HG03354 (cell line): ENCODE results near the gene C1orf167.

Source experiments
- ATAC-seq: cut with Tn5 transposase; IDR thresholded peaks from one replicate; pipeline ENCODE4 v1.9.1; 2021; ENCODE audit warnings: mild to moderate bottlenecking; ENCODE audit not compliant: unreplicated experiment, poor library complexity, severe bottlenecking

C1orf167 gene

GRCh38 chr1:11735854-11736745 is 25.9 kb upstream of the C1orf167 start, which contains the start of gene AGTRAP:
TSS of gene AGTRAP (plus strand) at chr1:11736136. CDS start at chr1:11736209, 73 bp downstream.
- peak; percentile 68 for ATAC-seq

DNA sequence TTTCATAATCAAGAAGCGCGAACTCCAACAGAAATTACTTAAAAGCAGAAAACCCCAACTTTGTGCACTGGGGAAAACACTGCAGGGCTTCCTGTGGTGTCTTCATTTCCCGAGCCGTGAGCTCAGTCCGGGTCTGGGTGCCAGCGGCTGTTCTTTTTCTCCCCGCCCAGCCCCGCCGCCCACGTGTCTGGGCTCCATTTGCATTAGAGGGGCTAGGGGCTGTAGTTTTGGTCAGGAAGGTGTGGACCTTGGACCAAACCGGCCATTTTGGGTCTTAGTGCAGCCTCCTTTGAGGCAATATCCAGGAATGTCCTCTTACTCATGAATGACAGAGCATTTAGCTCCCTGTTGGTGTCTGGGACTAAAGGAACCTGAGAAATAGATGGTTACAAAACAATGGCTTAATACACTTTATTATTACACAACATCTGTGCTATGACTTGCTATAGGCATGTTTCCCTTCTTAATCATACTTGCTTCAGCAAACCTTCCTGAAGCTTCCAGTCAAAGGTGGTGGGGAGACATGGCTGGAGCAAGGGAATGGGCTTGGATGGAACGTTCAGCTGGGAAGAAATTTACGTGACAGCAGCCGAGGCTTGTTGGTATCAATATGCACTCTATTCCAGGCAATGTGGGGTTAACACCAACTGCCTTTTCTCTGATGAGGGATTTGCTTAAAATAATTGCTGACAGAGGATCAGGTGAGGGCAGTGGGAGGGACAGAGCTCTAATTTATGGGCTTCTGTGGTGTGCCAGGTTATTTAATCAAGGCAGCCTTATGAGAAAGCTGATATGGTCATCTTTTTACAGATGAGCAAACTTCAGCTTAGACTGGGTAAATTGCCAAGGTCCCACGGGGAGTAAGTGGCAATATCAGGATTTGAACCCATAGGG is 25.0 kb upstream of the C1orf167 start:
- ATAC-seq, result peak; percentile 49

- ATAC-seq, result no peak
Observed at GRCh38 chr1:11738096-11738495, 23.9 kb upstream of the C1orf167 start.

DNA sequence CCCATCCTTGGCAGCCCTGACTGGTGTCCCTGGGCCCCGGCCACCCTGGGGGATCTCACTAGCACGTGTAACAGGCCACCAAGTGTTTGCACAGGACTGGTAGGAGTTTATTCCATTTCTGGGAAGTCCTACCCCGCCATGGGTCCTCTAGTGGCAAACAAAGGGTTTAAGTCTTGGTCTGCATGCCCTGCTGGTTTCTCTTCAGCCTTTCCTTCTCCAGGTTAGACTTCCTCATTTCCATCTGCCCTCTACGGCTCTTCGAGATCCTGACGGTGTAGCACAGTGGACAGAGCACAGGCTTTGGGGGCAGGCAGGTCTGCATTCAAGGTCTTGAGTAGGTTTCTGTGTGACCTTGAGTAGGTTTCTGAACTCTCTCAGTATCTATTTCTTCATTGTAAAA is 23.2 kb upstream of the C1orf167 start:
- no peak for ATAC-seq

DNA sequence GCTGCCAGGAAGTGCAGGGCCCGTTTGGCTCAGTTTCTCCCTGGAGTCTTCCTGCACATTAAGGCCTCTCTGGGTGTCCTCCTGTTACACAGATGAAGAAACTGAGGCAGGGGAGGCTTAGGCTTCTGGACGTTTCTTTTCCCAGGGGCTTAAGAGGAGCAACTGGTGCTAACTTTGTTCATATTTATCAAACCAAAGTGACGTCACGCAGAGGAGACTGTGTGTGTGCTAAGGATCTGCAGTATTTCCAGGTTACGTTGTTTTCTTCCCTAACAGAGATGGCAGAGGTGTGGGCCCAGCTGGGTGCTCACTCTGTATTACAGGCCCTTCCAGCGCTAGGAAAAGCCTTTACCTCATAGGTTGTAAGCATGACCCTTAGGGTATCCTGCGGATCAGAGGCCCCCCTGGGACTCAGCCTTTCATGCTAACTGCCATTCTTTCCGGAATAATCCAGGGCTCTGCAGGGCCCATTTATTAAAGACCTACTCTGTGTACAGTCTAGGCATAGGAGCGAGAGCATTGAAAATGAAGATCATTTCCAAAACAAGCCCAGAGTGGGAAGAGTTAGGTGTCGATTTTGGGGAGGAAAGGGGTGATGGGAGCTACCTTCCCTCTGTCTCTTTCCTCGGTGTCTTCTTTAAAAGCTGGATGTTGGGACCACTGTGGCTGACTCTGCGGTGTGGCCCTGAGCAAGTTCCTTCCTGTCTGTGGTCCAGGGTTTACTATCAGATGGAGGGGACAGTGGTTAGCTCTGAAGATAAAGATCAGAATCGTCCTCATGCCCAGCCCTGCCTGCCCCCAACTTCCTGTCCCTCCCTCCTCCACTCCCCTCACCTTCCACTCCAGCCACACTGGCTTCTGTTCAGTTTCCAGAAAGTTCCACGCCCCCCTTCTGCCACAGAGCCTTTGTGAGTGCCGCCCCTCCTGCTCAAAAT is 21.5 kb upstream of the C1orf167 start:
- no peak for ATAC-seq

- ATAC-seq, result no peak
Observed at GRCh38 chr1:11741482-11741881, 20.5 kb upstream of the C1orf167 start.

GRCh38 chr1:11741919-11742558 is 20.0 kb upstream of the C1orf167 start:
- no peak for ATAC-seq

DNA sequence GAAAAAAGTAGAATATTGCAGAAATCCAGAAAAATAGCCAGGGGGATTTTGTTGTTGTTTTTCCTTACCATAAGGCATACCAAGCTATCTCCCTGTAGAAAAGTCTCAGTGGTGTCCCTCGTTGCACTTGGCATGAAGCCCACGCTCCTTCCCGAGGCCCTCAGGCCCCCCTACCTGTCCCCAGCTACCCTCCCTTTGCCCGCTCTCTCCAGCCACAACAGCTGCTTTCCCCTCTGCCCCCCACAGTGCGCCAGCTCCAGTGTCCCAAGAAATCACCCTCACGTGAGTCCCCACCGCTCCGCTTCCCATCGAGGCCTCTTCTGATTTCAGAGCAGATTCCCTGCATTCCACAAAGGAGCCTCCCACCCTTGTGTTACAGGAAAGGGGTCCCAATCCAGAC is 17.7 kb upstream of the C1orf167 start:
- ATAC-seq, result no peak

- ATAC-seq, result no peak
Observed at GRCh38 chr1:11746092-11746491, 15.9 kb upstream of the C1orf167 start.

DNA sequence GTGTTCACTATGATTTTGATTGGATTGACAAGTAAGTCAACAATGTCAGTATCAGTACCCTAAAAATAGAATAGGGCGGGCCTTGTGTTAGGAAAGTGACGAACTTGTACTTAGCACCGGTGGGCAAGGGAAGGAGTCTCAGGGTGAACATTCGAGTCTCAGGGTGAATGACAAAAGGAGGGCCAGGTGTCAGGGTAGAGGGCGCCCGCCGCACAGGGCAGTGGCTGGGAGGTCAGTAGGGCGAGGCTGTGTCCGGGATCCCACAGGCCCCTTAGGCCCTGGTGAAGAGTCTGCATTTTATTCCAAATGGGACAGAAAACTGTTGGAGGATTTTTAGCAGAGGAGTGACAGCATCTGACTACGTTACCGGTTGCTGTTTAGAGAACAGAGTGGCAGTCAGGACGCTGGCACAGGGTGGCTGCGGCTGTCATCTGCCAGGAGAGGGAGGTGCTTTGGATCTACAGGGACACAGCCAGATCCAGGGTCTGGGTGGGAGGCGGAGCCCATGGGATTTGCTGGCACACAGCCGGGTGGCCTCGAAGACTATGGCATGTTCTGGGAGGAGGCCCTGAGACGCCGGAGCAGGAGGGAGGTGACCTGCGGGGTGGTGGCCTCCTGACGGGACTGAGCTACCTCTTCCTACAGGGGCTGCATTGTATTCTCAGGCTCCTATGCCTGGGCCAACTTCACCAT is 15.1 kb upstream of the C1orf167 start:
- ATAC-seq, result no peak

- ATAC-seq, result no peak
Observed at GRCh38 chr1:11748294-11749202, 13.4 kb upstream of the C1orf167 start.

DNA sequence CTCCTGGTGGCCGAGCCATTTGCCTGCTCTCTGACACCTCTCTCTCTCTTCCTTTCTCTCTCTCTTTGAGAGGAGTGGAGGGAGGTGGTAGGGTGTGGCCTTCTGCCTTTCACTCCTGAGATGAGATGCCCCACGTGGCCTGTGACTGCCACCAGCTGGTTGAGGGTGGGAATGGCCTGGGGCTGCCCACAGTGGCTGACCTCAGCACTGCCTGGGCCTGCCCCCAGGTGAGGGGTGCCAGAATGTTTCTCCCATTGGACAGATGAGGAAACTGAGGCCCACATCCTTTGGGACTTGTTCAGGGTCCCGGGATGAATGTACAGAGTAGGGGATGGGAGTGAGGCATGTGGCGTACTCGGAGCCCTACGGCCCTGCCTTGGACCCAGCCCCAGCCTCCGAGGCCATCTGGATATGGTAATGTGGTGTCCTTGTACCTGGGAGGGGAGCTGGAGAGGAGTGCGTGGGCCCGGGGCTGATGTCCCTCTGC is 12.7 kb upstream of the C1orf167 start:
- ATAC-seq, result peak; percentile 66

GRCh38 chr1:11749996-11750395 is 12.0 kb upstream of the C1orf167 start:
- ATAC-seq, result no peak

DNA sequence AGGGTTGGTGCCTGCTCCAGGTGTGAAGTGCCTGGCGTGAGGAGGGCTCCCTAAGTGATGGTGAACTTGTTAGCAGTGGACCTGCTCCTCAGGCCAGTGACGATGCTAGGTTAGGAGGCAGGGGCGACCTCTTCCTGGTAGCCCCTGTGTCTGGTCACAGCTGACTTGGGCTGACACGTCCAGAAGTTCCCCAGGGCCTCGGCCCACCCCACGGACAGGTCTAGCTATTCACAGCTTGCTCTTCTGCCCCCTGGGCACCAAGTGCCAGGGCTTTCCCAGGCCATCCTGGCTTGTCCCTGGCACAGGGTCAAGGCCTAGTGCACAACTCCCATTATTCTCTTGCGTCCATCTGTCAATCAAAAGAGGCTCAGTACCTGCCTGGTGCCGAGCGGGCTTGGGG is 10.9 kb upstream of the C1orf167 start:
- no peak for ATAC-seq

GRCh38 chr1:11752359-11753088 is 9.5 kb upstream of the C1orf167 start:
- ATAC-seq, result no peak

DNA sequence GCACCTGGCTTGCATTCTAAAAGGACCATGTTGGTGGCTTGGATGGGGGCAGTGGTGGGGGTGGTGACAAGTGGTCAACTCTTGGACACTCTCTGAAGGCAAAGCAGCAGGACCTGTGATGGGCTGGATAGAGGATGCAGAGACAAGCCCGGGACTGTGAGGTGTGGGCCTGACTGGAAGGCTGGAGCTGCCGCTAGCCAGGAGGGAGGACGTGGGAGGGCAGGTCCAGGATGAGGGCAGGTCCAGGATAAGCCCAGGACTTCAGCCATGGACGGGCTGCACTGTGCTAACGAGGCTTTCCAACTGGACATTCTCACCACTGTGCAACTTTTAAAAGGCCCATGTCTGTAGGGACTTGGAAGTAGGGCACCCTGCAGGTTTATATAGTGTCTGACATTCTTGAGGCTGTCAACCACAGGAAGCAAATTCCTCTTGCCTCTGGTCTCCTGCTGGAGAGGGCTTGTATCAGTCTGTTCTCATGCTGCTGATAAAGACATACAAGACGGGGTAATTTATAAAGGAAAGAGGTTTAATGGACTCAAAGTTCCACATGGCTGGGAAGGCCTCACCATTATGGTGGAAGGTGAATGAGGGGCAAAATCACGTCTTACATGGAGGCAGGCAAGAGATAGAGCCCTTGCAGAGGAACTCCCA is 8.3 kb upstream of the C1orf167 start:
- ATAC-seq, result no peak
